Testis (tissue), 2 donors: ENCODE measurements around the gene SLC17A2.

ENCODE experiments used
- CTCF ChIP-seq, 3 experiments: fragments of 450-650 bp in 2 of 3; fragments of 200-600 bp in 1 of 3; sonication (generic) in 1 of 3; IDR thresholded peaks; one replicate each; pipeline ENCODE4 v1.5.1; 2016 to 2019; ENCODE audit warnings: antibody characterized with exemption in 3 of 3, mild to moderate bottlenecking in 2 of 3, moderate library complexity in 1 of 3
- POLR2A ChIP-seq: fragments of 450-650 bp; IDR thresholded peaks from one replicate; pipeline ENCODE4 v1.6.1; 2017; ENCODE audit warnings: antibody characterized with exemption, mild to moderate bottlenecking, moderate library complexity

GRCh38 chr6:25958700-25959162, 28.2 kb upstream of the SLC17A2 start:
- no peak for TF ChIP-seq CTCF (IDR thresholded peaks at IDR 0.05)
- TF ChIP-seq POLR2A, result no peak
